Caco-2 (cell line): ENCODE results near the gene NDUFC2. TPM values are rescaled to one million over a fixed set of nuclear protein-coding genes. Genes with fewer than 3 reads are reported as not detected.
A peak's percentile ranks its signal among the peaks of the same experiment; 100 is the strongest.

Experiments
- BruUV-seq: library from RNA; stranded (reverse); fragments of 400-500 nt; replicated peaks from 2 replicates; lab custom pipeline; 2021; lab: Mats Ljungman, UMichigan
- CTCF ChIA-PET: fragments of 300-600 bp; sonication (Branson Sonifier 250); formaldehyde crosslinking; loops from one replicate; lab custom pipeline; 2022; ENCODE audit warnings: antibody characterized with exemption; lab: Charles Lee
- POLR2A ChIA-PET: fragments of 300-600 bp; sonication (Branson Sonifier 250); formaldehyde crosslinking; loops from one replicate; lab custom pipeline; 2022; ENCODE audit warnings: antibody characterized with exemption; lab: Charles Lee
- DNase-seq, 2 experiments: peaks; one replicate each; pipeline versions ENCODE4 v3.0.0 to v3.0.0-alpha.2; 2020 to 2022
- H3K27me3 ChIP-seq: replicated peaks from 2 replicates; pipeline ENCODE4 v1.6.0; 2011; ENCODE audit warnings: low read length; ENCODE audit not compliant: control insufficient read depth, insufficient read depth
- H3K36me3 ChIP-seq: 2 replicates; pipeline ENCODE4 v1.5.1; 2011; ENCODE audit warnings: low read length; ENCODE audit not compliant: control insufficient read depth, insufficient read depth
- H3K4me1 ChIP-seq: fragments of 250-450 bp; sonication (Bioruptor Pico); 2 replicates; pipeline ENCODE4 v1.5.1; 2020; ENCODE audit warnings: mild to moderate bottlenecking
- H3K4me3 ChIP-seq: 2 replicates; pipeline ENCODE4 v1.5.1; 2011; ENCODE audit warnings: low read depth, mild to moderate bottlenecking, control low read depth, low read length
- H3K9me3 ChIP-seq: fragments of 250-450 bp; sonication (Bioruptor Pico); 2 replicates; pipeline ENCODE4 v1.5.1; 2020; ENCODE audit warnings: mild to moderate bottlenecking, moderate library complexity
- H3K27ac Mint-ChIP-seq: one replicate; pipeline ENCODE4 v1.8.0; 2022; ENCODE audit warnings: mixed read lengths; ENCODE audit not compliant: unreplicated experiment
- H3K27me3 Mint-ChIP-seq: one replicate; pipeline ENCODE4 v1.8.0; 2022; ENCODE audit warnings: mixed read lengths; ENCODE audit not compliant: insufficient read depth, unreplicated experiment
- H3K36me3 Mint-ChIP-seq: one replicate; pipeline ENCODE4 v1.8.0; 2022; ENCODE audit warnings: mild to moderate bottlenecking, mixed read lengths; ENCODE audit not compliant: insufficient read depth, unreplicated experiment
- H3K4me1 Mint-ChIP-seq: one replicate; pipeline ENCODE4 v1.8.0; 2022; ENCODE audit warnings: low read depth, mixed read lengths; ENCODE audit not compliant: unreplicated experiment
- H3K4me3 Mint-ChIP-seq: one replicate; pipeline ENCODE4 v1.8.0; 2022; ENCODE audit warnings: mild to moderate bottlenecking, moderate library complexity, mixed read lengths; ENCODE audit not compliant: unreplicated experiment
- H3K9me3 Mint-ChIP-seq: one replicate; pipeline ENCODE4 v1.8.0; 2022; ENCODE audit warnings: mixed read lengths; ENCODE audit not compliant: unreplicated experiment
- CTCF ChIP-seq, 2 experiments: fragments of 200-600 bp in 1 of 2; IDR thresholded peaks; 1 replicate in 1 of 2; 2 replicates in 1 of 2; pipeline versions ENCODE4 v1.5.1 to v1.8.0; 2011 to 2022; ENCODE audit warnings: antibody characterized with exemption in 1 of 2, control low read depth in 1 of 2, inconsistent platforms in 1 of 2, low read depth in 1 of 2, low read length in 1 of 2, mild to moderate bottlenecking in 1 of 2, moderate library complexity in 1 of 2; ENCODE audit not compliant: insufficient read depth in 1 of 2, severe bottlenecking in 1 of 2, unreplicated experiment in 1 of 2
- intact Hi-C: fragments of 100-400 bp; cut with micrococcal nuclease; formaldehyde crosslinking; loops from one replicate; pipeline ENCODE4 v1.10.0; 2022; ENCODE audit not compliant: unreplicated experiment
- total RNA-seq: library from RNA; stranded (reverse); gene quantifications from 2 replicates; pipeline ENCODE4 v1.2.3, GENCODE V29; 2022

NDUFC2 gene
- total RNA-seq, 1 experiment from 2014 or later = 732 TPM

DNA sequence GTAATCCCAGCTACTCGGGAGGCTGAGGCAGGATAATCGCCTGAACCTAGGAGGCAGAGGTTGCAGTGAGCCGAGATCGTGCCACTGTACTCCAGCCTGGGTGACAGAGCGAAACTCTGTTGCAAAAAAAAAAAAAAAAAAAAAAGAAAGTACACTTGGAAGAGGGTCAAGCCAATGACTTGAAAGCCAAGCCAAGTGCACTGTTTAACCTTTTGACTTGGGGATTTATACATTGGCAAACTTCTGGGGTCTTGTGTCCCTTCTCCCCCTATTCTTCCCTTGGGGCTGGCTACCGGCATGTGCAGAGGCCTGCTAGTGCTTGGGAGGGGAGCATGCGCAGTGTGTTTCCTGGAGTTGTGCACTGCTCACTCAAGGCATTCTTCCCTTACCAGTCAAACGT is 30.3 kb downstream of the NDUFC2 start:
- intact Hi-C loops = loop anchor here (5.0 kb wide), 2 partner anchors 92 to 227 kb away; partner anchors contain the start of genes AAMDC and RSF1
- Mint-ChIP-seq H3K27me3 (no peaks in the 10 kb centered on the region), H3K4me3 (no peak overlapping the region), H3K27ac (peak overlapping the region; percentile 54), H3K36me3 (peaks cover 9% of the 10 kb centered on the region), H3K9me3 (no peaks in the 10 kb centered on the region), H3K4me1 (peaks cover 28% of the 10 kb centered on the region)
- ChIA-PET CTCF (interaction anchor here (0.7 kb wide), 1 partner anchor 54 kb away, joined by 3 read pairs; no protein-coding TSS in a partner anchor), POLR2A (interaction anchor here (1.1 kb wide), 1 partner anchor 41 kb away, joined by 4 read pairs; no protein-coding TSS in a partner anchor)
- TF ChIP-seq CTCF (IDR thresholded peaks at IDR 0.05; ENCODE audit: insufficient read depth in 1 of 2, low read depth in 1 of 2, low read length in 1 of 2, severe bottlenecking in 1 of 2, unreplicated experiment in 1 of 2) = no peak
- no TSS peak for BruUV-seq
- Histone ChIP-seq H3K4me1 (peaks cover 26% of the 10 kb centered on the region), H3K9me3 (no peaks in the 10 kb centered on the region), H3K27me3 (no peaks in the 10 kb centered on the region), H3K4me3 (no peak overlapping the region), H3K36me3 (no peaks in the 10 kb centered on the region)
- no peak for DNase-seq

- Mint-ChIP-seq H3K4me3 (no peak overlapping the region), H3K36me3 (peaks cover 8% of the 10 kb centered on the region), H3K9me3 (no peaks in the 10 kb centered on the region), H3K27me3 (no peaks in the 10 kb centered on the region), H3K4me1 (peaks cover 28% of the 10 kb centered on the region), H3K27ac (peak overlapping the region; percentile 54)
- POLR2A ChIA-PET = interaction anchor here (1.1 kb wide), 1 partner anchor 42 kb away, joined by 4 read pairs; no protein-coding TSS in a partner anchor
- Histone ChIP-seq H3K36me3 (no peaks in the 10 kb centered on the region), H3K27me3 (no peaks in the 10 kb centered on the region), H3K4me3 (no peak overlapping the region), H3K9me3 (no peaks in the 10 kb centered on the region), H3K4me1 (peaks cover 26% of the 10 kb centered on the region)
- intact Hi-C loops = loop anchor here (5.0 kb wide), 2 partner anchors 91 to 226 kb away; partner anchors contain the start of genes AAMDC and RSF1
- peak in 1 of 2 experiments; percentile 32 for DNase-seq
- BruUV-seq = no TSS peak
- CTCF ChIA-PET = interaction anchor here (0.7 kb wide), 2 partner anchors 54 to 57 kb away, joined by 3 read pairs; no protein-coding TSS in a partner anchor
- TF ChIP-seq CTCF (IDR thresholded peaks at IDR 0.05; ENCODE audit: insufficient read depth in 1 of 2, low read depth in 1 of 2, low read length in 1 of 2, severe bottlenecking in 1 of 2, unreplicated experiment in 1 of 2) = peak in 1 of 2 experiments; percentile 17
Measured at GRCh38 chr11:78048561-78048960, 31.1 kb downstream of the NDUFC2 start.

DNA sequence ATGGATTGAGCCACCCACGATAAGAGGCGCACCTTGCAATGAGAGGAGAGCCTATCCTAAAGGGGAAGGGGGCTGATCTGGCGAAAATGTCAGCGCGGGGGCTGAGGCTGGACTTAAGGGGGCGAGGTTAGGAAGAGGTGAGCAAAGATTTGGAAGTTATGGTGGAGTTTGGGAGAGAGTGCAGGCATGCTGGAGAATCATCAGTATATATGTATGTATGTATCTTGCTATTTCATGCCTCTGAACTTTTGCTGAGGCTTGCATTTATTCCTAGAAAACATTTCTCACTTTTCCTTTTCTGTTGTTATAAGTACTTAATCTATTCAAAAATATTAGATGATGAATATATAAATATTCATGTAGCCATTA is 33.2 kb downstream of the NDUFC2 start:
- Mint-ChIP-seq H3K27me3 (no peaks in the 10 kb centered on the region), H3K4me3 (peak overlapping the region; percentile 75), H3K36me3 (no peaks in the 10 kb centered on the region), H3K27ac (peak overlapping the region; percentile 1), H3K9me3 (no peaks in the 10 kb centered on the region), H3K4me1 (peaks cover 28% of the 10 kb centered on the region)
- ChIA-PET POLR2A (interaction anchor here (1.4 to 1.5 kb wide), 2 partner anchors 52 to 93 kb away, joined by 6 to 11 read pairs; partner anchors contain the start of genes ALG8 and INTS4), CTCF (interaction anchor here (0.7 to 3.1 kb wide), 16 partner anchors 11 to 271 kb away, joined by 3 to 25 read pairs (median 6); partner anchors contain the start of genes INTS4 and NDUFC2)
- Histone ChIP-seq H3K4me1 (peaks cover 20% of the 10 kb centered on the region), H3K36me3 (no peaks in the 10 kb centered on the region), H3K4me3 (peak overlapping the region; percentile 28), H3K9me3 (no peaks in the 10 kb centered on the region), H3K27me3 (no peaks in the 10 kb centered on the region)
- TF ChIP-seq CTCF (IDR thresholded peaks at IDR 0.05; ENCODE audit: insufficient read depth in 1 of 2, low read depth in 1 of 2, low read length in 1 of 2, severe bottlenecking in 1 of 2, unreplicated experiment in 1 of 2) = no peak
- intact Hi-C loops = loop anchor here (1.0 to 5.0 kb wide), 6 partner anchors 26 to 224 kb away; partner anchors contain the start of genes AAMDC, INTS4 and RSF1
- BruUV-seq = no TSS peak
- DNase-seq = no peak
